Sigmoid colon (tissue), 4 donors: Measurements from ENCODE around the gene RAB4B.

Experiments
- CTCF ChIP-seq, 4 experiments: fragments of 450-650 bp in 3 of 4; fragments of 200-600 bp in 1 of 4; IDR thresholded peaks; one replicate each; pipeline ENCODE4 v1.5.1; 2016 to 2019; ENCODE audit warnings: antibody characterized with exemption in 4 of 4, mild to moderate bottlenecking in 3 of 4, moderate library complexity in 2 of 4
- EP300 ChIP-seq, 4 donors: sonication (generic); formaldehyde crosslinking; IDR thresholded peaks; one replicate each; pipeline ENCODE4 v1.6.1; 2017; ENCODE audit warnings: antibody characterized with exemption in 4 of 4
- POLR2A ChIP-seq, 2 donors: fragments of 450-650 bp; IDR thresholded peaks; one replicate each; pipeline ENCODE4 v1.6.1; 2016; ENCODE audit warnings: antibody characterized with exemption in 2 of 2, mild to moderate bottlenecking in 2 of 2, moderate library complexity in 2 of 2
- POLR2AphosphoS5 ChIP-seq, 4 donors: sonication (generic); formaldehyde crosslinking; IDR thresholded peaks; one replicate each; pipeline ENCODE4 v1.6.1; 2017; ENCODE audit warnings: antibody characterized with exemption in 4 of 4

GRCh38 chr19:40785526-40785925 lies 7.5 kb downstream of the RAB4B start:
- TF ChIP-seq EP300 (IDR thresholded peaks at IDR 0.05) (no peak), POLR2A (IDR thresholded peaks at IDR 0.05) (no peak), POLR2AphosphoS5 (IDR thresholded peaks at IDR 0.05) (no peak), CTCF (IDR thresholded peaks at IDR 0.05) (no peak)
